ENCODE measurements around the gene SOBP. TPM values are rescaled to one million over a fixed set of nuclear protein-coding genes. Genes with fewer than 3 reads are reported as not detected.

Gene SOBP
- total RNA-seq, 1 donor from 2014 or later, result 13.3 TPM

- H3K9me3 ChIP-seq, result peaks cover 8% of the 10 kb centered on the region
- TF ChIP-seq POLR2A (IDR thresholded peaks at IDR 0.05) (no peak), CTCF (IDR thresholded peaks at IDR 0.05) (no peak), POLR2AphosphoS5 (IDR thresholded peaks at IDR 0.05; ENCODE audit: insufficient read depth in 1 of 2, low read depth in 1 of 2) (no peak)
- no peaks in the 10 kb centered on the region for H3K4me1 ChIP-seq
- H3K27ac ChIP-seq, result no peak overlapping the region
- intact Hi-C loops (cut with DNase I), result no loop called here
- H3K4me3 ChIP-seq, result no peak overlapping the region
- H3K36me3 ChIP-seq, result no peaks in the 10 kb centered on the region
- H3K27me3 ChIP-seq, result no peaks in the 10 kb centered on the region
- DNase-seq (ENCODE audit: extremely low spot score in 2 of 2), result no peak
Observed at GRCh38 chr6:107443608-107444267, 46.2 kb upstream of the SOBP start.

DNA sequence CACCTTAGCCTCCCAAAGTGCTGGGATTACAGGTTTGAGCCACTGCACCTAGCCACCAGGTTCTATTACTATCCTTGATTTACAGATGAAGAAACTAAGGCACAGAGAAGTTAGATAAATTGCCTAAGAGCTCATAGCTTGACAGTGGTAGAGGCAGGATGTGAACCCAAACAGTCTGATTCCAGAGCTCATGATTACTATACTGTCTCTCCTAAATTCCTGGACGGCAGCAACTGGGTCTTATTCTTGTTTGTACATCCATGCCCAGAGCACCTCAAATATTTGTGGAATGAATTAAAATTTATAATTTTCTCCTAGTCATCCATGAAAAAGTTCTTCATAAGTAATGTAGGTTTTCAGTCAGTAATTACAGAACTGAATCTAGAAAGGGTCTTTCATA, 45.6 kb upstream of the SOBP start:
- no peak for TF ChIP-seq POLR2AphosphoS5 (IDR thresholded peaks at IDR 0.05; ENCODE audit: insufficient read depth in 1 of 2, low read depth in 1 of 2)
- TF ChIP-seq CTCF (IDR thresholded peaks at IDR 0.05), result no peak
- TF ChIP-seq POLR2A (IDR thresholded peaks at IDR 0.05), result no peak
- intact Hi-C loops (cut with DNase I), result no loop called here

GRCh38 chr6:107447663-107448216, 42.2 kb upstream of the SOBP start:
- peaks cover 8% of the 10 kb centered on the region for H3K9me3 ChIP-seq
- no peak overlapping the region for H3K4me3 ChIP-seq
- no peaks in the 10 kb centered on the region for H3K27me3 ChIP-seq
- TF ChIP-seq POLR2AphosphoS5 (IDR thresholded peaks at IDR 0.05; ENCODE audit: insufficient read depth in 1 of 2, low read depth in 1 of 2) (no peak), CTCF (IDR thresholded peaks at IDR 0.05) (no peak), POLR2A (IDR thresholded peaks at IDR 0.05) (no peak)
- intact Hi-C loops (cut with DNase I), result no loop called here
- no peaks in the 10 kb centered on the region for H3K36me3 ChIP-seq
- no peaks in the 10 kb centered on the region for H3K4me1 ChIP-seq
- DNase-seq (ENCODE audit: extremely low spot score in 2 of 2), result no peak
- H3K27ac ChIP-seq, result no peak overlapping the region

More for the DNA sequence above, 45.6 kb upstream of the SOBP start:
- DNase-seq (ENCODE audit: extremely low spot score in 2 of 2), result no peak
- no peaks in the 10 kb centered on the region for H3K36me3 ChIP-seq
- H3K9me3 ChIP-seq, result peaks cover 8% of the 10 kb centered on the region
- no peaks in the 10 kb centered on the region for H3K27me3 ChIP-seq
- no peak overlapping the region for H3K4me3 ChIP-seq
- H3K4me1 ChIP-seq, result no peaks in the 10 kb centered on the region
- H3K27ac ChIP-seq, result no peak overlapping the region

- no peak for DNase-seq (ENCODE audit: extremely low spot score in 2 of 2)
- Histone ChIP-seq H3K9me3 (peaks cover 8% of the 10 kb centered on the region), H3K27me3 (no peaks in the 10 kb centered on the region), H3K4me3 (no peak overlapping the region), H3K4me1 (no peaks in the 10 kb centered on the region), H3K36me3 (no peaks in the 10 kb centered on the region), H3K27ac (no peak overlapping the region)
- no peak for TF ChIP-seq POLR2AphosphoS5 (IDR thresholded peaks at IDR 0.05; ENCODE audit: insufficient read depth in 1 of 2, low read depth in 1 of 2)
- intact Hi-C loops (cut with DNase I), result no loop called here
Observed at GRCh38 chr6:107448776-107449175, 41.1 kb upstream of the SOBP start.

GRCh38 chr6:107458672-107459282, 31.1 kb upstream of the SOBP start:
- intact Hi-C loops (cut with DNase I), result no loop called here
- no peaks in the 10 kb centered on the region for H3K36me3 ChIP-seq
- H3K4me3 ChIP-seq, result peak overlapping the region; percentile 88 to 92
- DNase-seq (ENCODE audit: extremely low spot score in 2 of 2), result no peak
- H3K4me1 ChIP-seq, result peaks cover 18% of the 10 kb centered on the region
- H3K9me3 ChIP-seq, result no peaks in the 10 kb centered on the region
- H3K27ac ChIP-seq, result peak overlapping the region; percentile 81
- TF ChIP-seq POLR2AphosphoS5 (IDR thresholded peaks at IDR 0.05; ENCODE audit: insufficient read depth in 1 of 2, low read depth in 1 of 2) (no peak), POLR2A (IDR thresholded peaks at IDR 0.05) (no peak), CTCF (IDR thresholded peaks at IDR 0.05) (no peak)
- H3K27me3 ChIP-seq, result no peaks in the 10 kb centered on the region

Measured in vagina (tissue), 2 donors.